ENCODE data around the gene CXCR5. TPM values are rescaled to one million over a fixed set of nuclear protein-coding genes. Genes with fewer than 3 reads are reported as not detected.

Gene CXCR5
- total and polyA plus RNA-seq, 8 donors = 0.10 TPM; not detected in 7

DNA sequence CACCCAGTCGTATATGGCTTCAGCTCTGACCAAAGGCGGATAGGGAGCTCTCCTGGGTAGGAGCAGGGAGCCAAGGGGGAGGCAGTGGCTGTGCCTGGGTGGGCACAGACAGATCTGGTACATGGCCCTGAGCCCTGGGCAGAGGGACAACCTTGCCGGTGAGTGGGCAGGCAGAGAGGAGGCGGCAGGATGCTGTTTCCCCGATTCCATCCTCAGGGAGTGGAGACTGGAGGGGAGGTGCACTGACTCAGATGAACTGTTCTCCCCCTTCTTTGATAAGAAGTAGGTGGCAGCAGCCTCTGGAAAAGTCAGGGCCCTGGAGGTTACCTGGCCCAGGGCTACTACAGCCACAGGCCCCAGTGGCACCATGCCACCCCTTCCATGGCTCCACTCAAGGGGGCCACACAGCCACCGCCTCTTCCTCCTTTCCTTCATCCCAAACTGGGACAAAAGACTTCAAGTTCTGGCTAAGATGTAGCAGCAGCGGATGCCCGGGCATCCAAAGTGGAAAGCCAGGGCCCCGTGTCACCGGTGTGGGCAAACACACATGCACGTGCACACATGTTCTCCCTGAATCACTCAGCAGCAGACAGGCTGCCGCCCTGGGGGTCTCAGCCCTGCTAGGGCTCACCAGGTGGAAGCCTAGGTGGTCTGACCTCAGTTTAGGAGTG is 13.4 kb downstream of the CXCR5 start:
- TF ChIP-seq, protein P1, sequence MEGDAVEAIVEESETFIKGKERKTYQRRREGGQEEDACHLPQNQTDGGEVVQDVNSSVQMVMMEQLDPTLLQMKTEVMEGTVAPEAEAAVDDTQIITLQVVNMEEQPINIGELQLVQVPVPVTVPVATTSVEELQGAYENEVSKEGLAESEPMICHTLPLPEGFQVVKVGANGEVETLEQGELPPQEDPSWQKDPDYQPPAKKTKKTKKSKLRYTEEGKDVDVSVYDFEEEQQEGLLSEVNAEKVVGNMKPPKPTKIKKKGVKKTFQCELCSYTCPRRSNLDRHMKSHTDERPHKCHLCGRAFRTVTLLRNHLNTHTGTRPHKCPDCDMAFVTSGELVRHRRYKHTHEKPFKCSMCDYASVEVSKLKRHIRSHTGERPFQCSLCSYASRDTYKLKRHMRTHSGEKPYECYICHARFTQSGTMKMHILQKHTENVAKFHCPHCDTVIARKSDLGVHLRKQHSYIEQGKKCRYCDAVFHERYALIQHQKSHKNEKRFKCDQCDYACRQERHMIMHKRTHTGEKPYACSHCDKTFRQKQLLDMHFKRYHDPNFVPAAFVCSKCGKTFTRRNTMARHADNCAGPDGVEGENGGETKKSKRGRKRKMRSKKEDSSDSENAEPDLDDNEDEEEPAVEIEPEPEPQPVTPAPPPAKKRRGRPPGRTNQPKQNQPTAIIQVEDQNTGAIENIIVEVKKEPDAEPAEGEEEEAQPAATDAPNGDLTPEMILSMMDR (IDR thresholded peaks at IDR 0.05) = no peak
- Histone ChIP-seq H3K4me3 (no peak overlapping the region), H3K4me1 (peaks cover 0 to 22% of the 10 kb centered on the region in 2 donors), H3K36me3 (peaks cover 0 to 55% of the 10 kb centered on the region in 2 donors), H3K9me3 (no peaks in the 10 kb centered on the region), H3K27ac (peak overlapping the region in 1 of 2 donors; percentile 63), H3K27me3 (no peaks in the 10 kb centered on the region)
- DNase-seq (peak in 1 of 4 donors; percentile 68), ATAC-seq (no peak)
- intact Hi-C loops (cut with DNase I) = no loop called here

DNA sequence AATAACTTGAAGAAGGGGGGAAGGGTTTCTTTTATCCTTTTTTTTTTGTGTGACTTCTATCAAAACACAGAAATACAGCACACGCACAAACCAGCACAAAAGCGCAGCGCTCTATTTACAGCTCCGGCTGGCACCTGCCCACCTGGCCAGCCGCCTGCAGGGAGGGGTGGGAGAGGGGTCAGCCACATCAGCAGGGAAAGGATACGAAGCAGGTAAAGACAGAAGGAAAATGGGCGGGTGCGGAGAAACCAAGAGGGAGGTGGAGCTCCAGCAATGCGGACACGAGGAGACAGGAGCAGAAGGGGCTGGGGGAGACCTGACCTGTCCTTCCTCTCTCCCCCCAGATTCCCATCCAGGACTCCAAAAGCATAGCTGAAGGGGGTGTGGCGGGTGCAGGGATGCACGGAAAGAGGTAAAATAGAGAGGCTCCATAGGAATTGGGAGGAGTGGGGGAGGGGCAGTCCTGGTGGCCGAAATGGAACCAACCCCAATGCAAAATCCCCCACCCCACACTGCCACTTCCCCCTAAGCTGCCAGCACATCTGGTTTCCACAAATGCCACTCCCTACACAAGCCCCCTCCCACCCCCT is 14.1 kb downstream of the CXCR5 start:
- TF ChIP-seq, protein P1 (IDR thresholded peaks at IDR 0.05) = no peak
- no peak for DNase-seq
- peaks cover 0 to 62% of the 10 kb centered on the region in 2 donors for H3K36me3 ChIP-seq
- no peak overlapping the region for H3K27ac ChIP-seq
- intact Hi-C loops (cut with DNase I) = no loop called here
- no peak for ATAC-seq
- peaks cover 0 to 16% of the 10 kb centered on the region in 2 donors for H3K4me1 ChIP-seq
- no peaks in the 10 kb centered on the region for H3K27me3 ChIP-seq
- no peak overlapping the region for H3K4me3 ChIP-seq
- no peaks in the 10 kb centered on the region for H3K9me3 ChIP-seq

DNA sequence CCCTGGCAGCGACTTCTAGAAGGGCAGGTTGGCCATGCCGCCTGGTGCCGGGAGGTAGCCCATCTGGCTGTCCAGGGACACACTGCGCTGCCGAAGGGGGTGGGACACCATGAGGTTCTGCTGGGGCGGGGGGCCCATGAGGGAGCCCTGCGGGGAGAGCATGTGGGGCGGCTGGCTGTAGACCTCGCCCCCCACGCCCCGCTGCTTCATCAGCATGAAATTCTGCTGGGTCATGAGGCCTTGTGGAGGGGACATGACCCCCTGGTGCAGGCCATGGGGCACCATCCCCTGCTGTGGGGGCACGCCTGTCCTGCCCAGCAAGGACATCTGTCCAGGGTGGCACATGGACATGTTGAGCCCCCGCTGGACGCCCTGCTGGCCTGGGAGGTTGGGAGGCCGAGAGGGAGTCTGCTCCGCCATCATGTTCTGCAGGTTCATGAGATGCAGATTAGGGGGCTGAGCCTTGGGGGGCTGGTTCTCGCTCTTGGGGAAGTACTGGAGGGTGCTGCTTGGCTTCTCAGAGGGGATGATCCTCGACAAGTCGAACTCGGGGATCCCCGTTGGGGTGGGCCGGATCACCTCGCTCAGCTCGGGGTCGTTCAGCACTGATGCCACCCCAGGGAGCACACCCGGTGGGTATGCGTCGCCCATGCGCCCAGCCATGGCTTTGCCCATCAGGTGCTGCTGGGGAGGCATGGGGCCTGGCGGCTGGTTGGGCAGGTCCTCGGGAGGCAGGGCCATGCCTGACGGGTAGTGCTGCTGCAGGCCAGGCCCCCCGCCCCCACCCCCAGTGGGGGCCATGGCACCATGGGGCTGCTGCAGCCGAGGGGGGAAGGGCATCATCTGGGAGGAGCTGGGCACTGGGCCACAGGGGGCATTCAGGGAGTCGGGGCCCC is 15.0 kb downstream of the CXCR5 start:
- TF ChIP-seq, protein P1 (IDR thresholded peaks at IDR 0.05) = no peak
- H3K4me1 ChIP-seq = peaks cover 0 to 11% of the 10 kb centered on the region in 2 donors
- H3K36me3 ChIP-seq = peaks cover 0 to 71% of the 10 kb centered on the region in 2 donors
- H3K4me3 ChIP-seq = no peak overlapping the region
- ATAC-seq (no peak), DNase-seq (peak in 2 of 4 donors; percentile 26 to 78)
- H3K9me3 ChIP-seq = no peaks in the 10 kb centered on the region
- H3K27ac ChIP-seq = no peak overlapping the region
- no peaks in the 10 kb centered on the region for H3K27me3 ChIP-seq
- intact Hi-C loops (cut with DNase I) = no loop called here

DNA sequence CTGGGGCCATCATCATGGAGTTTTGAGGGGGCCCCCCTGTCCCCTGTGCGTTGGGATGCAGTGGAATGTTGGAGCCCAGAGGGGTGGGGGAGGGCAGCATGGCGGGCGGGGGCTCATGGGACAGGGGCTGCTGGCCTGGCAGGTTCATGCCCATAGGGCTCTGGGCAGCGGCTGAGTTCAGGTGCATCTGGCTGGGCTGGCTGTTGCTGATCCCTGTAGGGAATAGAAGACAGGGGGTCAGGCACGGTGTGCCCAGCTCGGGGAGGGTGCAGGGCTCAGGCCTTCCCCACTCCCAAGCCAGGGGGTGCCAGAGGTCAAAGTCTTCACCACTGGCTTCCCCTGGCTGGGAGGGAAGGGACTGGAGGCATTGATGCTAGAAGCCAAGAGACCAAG is 15.6 kb downstream of the CXCR5 start:
- ATAC-seq = no peak
- Histone ChIP-seq H3K27me3 (no peaks in the 10 kb centered on the region), H3K4me3 (no peak overlapping the region), H3K4me1 (peaks cover 0 to 11% of the 10 kb centered on the region in 2 donors), H3K36me3 (peaks cover 0 to 77% of the 10 kb centered on the region in 2 donors), H3K27ac (no peak overlapping the region), H3K9me3 (no peaks in the 10 kb centered on the region)
- TF ChIP-seq, protein P1 (IDR thresholded peaks at IDR 0.05) = no peak
- peak in 1 of 4 donors; percentile 62 for DNase-seq
- intact Hi-C loops (cut with DNase I) = no loop called here
